H1 (cell line): ENCODE data around the gene SPTBN5. TPM values are rescaled to one million over a fixed set of nuclear protein-coding genes. Genes with fewer than 3 reads are reported as not detected.

Source experiments
- CTCF ChIA-PET: fragments of 300-600 bp; sonication (Branson Sonifier 250); formaldehyde crosslinking; loops from one replicate; lab custom pipeline; 2021; ENCODE audit not compliant: partially characterized antibody; lab: Charles Lee
- POLR2A ChIA-PET: fragments of 300-600 bp; sonication (Branson Sonifier 250); formaldehyde crosslinking; loops from one replicate; lab custom pipeline; 2021; ENCODE audit warnings: inconsistent platforms; ENCODE audit not compliant: partially characterized antibody; lab: Charles Lee
- DNase-seq, 2 experiments: peaks; one replicate each; pipeline versions ENCODE4 v3.0.0 to v3.0.0-alpha.2; 2010 to 2022; ENCODE audit warnings: low spot score in 2 of 2, low read depth in 1 of 2, mixed read lengths in 1 of 2
- FAIRE-seq: peaks from 2 replicates; lab custom pipeline; 2011; peaks lifted over from hg19 to GRCh38; lab: Jason Lieb, UNC
- H2AFZ ChIP-seq: 2 replicates; pipeline ENCODE4 v1.8.1; 2012; ENCODE audit warnings: low read length, inconsistent platforms
- H2AK5ac ChIP-seq: 2 replicates; pipeline ENCODE4 v1.6.1; 2013; ENCODE audit warnings: low read depth, low read length
- H2BK120ac ChIP-seq: replicated peaks from 2 replicates; pipeline ENCODE3; 2013; ENCODE audit warnings: low read depth, low read length, inconsistent platforms
- H2BK12ac ChIP-seq: 2 replicates; pipeline ENCODE4 v1.6.1; 2013; ENCODE audit warnings: low read depth, low read length
- H2BK15ac ChIP-seq: 2 replicates; pipeline ENCODE4 v1.6.1; 2013; ENCODE audit warnings: low read length
- H2BK20ac ChIP-seq: 2 replicates; pipeline ENCODE4 v1.6.1; 2013; ENCODE audit warnings: low read length
- H2BK5ac ChIP-seq: 2 replicates; pipeline ENCODE4 v1.6.1; 2013; ENCODE audit warnings: low read depth, low read length
- H3K14ac ChIP-seq: 2 replicates; pipeline ENCODE4 v1.6.1; 2013; ENCODE audit warnings: inconsistent platforms; ENCODE audit not compliant: insufficient read length
- H3K18ac ChIP-seq: 2 replicates; pipeline ENCODE4 v1.6.1; 2013; ENCODE audit warnings: low read length; ENCODE audit errors: extremely low read depth
- H3K23ac ChIP-seq: 2 replicates; pipeline ENCODE4 v1.6.1; 2013; ENCODE audit warnings: inconsistent platforms; ENCODE audit not compliant: insufficient read length
- H3K23me2 ChIP-seq: 2 replicates; pipeline ENCODE4 v1.6.1; 2013; ENCODE audit warnings: low read depth, low read length
- H3K27ac ChIP-seq: 2 replicates; pipeline ENCODE4 v1.6.1; 2011; ENCODE audit warnings: low read depth, low read length, inconsistent platforms
- H3K27me3 ChIP-seq, 4 experiments: replicated peaks in 1 of 4; 1 replicate in 1 of 4; 2 replicates in 3 of 4; pipeline versions ENCODE4 v1.6.1 to v1.8.1; 2011 to 2013; ENCODE audit warnings: low read length in 3 of 4, mild to moderate bottlenecking in 3 of 4, inconsistent platforms in 2 of 4, mixed read lengths in 2 of 4, moderate library complexity in 1 of 4; ENCODE audit not compliant: control insufficient read depth in 3 of 4, insufficient read depth in 3 of 4; ENCODE audit errors: extremely low read depth in 1 of 4
- H3K36me3 ChIP-seq, 4 experiments: 2 replicates each; pipeline versions ENCODE4 v1.6.1 to v1.8.1; 2011 to 2013; ENCODE audit warnings: mild to moderate bottlenecking in 4 of 4, low read length in 3 of 4, moderate library complexity in 2 of 4, control low read depth in 1 of 4, inconsistent platforms in 1 of 4; ENCODE audit not compliant: insufficient read depth in 4 of 4, control insufficient read depth in 2 of 4
- H3K4ac ChIP-seq: replicated peaks from 2 replicates; pipeline ENCODE3; 2013; ENCODE audit warnings: low read length, low read depth, mixed read lengths, inconsistent platforms; ENCODE audit not compliant: insufficient read length
- H3K4me1 ChIP-seq, 4 experiments: replicated peaks in 1 of 4; 1 replicate in 1 of 4; 2 replicates in 3 of 4; pipeline versions ENCODE4 v1.6.1 to v1.8.1; 2011 to 2013; ENCODE audit warnings: low read length in 3 of 4, inconsistent platforms in 2 of 4, mixed read lengths in 1 of 4; ENCODE audit not compliant: insufficient read depth in 4 of 4, control insufficient read depth in 3 of 4
- H3K4me2 ChIP-seq, 2 experiments: 2 replicates each; pipeline versions ENCODE4 v1.6.1 to v1.8.1; 2011 to 2013; ENCODE audit warnings: low read depth in 2 of 2, low read length in 2 of 2, control low read depth in 1 of 2, inconsistent platforms in 1 of 2, mild to moderate bottlenecking in 1 of 2; ENCODE audit not compliant: insufficient read depth in 1 of 2
- H3K4me3 ChIP-seq, 4 experiments: fragments of 200-600, 300-600 bp in 1 of 4; sonication (generic), shearing (Covaris generic), sonication (Bioruptor Twin) in 1 of 4; 2 replicates each; pipeline versions ENCODE4 v1.5.1 to v1.8.1; 2011 to 2016; ENCODE audit warnings: low read length in 4 of 4, low read depth in 3 of 4, control low read depth in 2 of 4, inconsistent platforms in 2 of 4, mild to moderate bottlenecking in 2 of 4, mixed read lengths in 1 of 4, moderate library complexity in 1 of 4; ENCODE audit not compliant: insufficient read depth in 2 of 4; ENCODE audit errors: extremely low read depth in 1 of 4
- H3K56ac ChIP-seq: replicated peaks from 2 replicates; pipeline ENCODE3; 2013; ENCODE audit warnings: low read depth, mild to moderate bottlenecking, mixed read lengths, low read length, inconsistent platforms; ENCODE audit not compliant: insufficient read length
- H3K79me1 ChIP-seq: 2 replicates; pipeline ENCODE4 v1.6.1; 2013; ENCODE audit warnings: low read depth, low read length, control low read depth
- H3K79me2 ChIP-seq, 2 experiments: 2 replicates each; pipeline versions ENCODE4 v1.6.1 to v1.8.1; 2012 to 2013; ENCODE audit warnings: low read length in 2 of 2, mild to moderate bottlenecking in 2 of 2, inconsistent platforms in 1 of 2; ENCODE audit not compliant: insufficient read depth in 2 of 2, control insufficient read depth in 1 of 2
- H3K9ac ChIP-seq, 4 experiments: replicated peaks in 1 of 4; 1 replicate in 1 of 4; 2 replicates in 3 of 4; pipeline versions ENCODE4 v1.6.1 to v1.8.1; 2011 to 2013; ENCODE audit warnings: low read depth in 3 of 4, low read length in 3 of 4, control low read depth in 2 of 4, mild to moderate bottlenecking in 2 of 4, moderate library complexity in 2 of 4, inconsistent platforms in 1 of 4; ENCODE audit errors: extremely low read depth in 1 of 4
- H3K9me3 ChIP-seq, 2 experiments: 2 replicates each; pipeline versions ENCODE4 v1.6.1 to v1.8.1; 2012 to 2013; ENCODE audit warnings: mild to moderate bottlenecking in 2 of 2, moderate library complexity in 2 of 2, control low read depth in 1 of 2, inconsistent platforms in 1 of 2, low read depth in 1 of 2, low read length in 1 of 2, mixed read lengths in 1 of 2; ENCODE audit not compliant: insufficient read depth in 2 of 2
- H4K20me1 ChIP-seq, 2 experiments: replicated peaks in 1 of 2; 2 replicates each; pipeline versions ENCODE3 to v1.8.1; 2011 to 2013; ENCODE audit warnings: inconsistent platforms in 2 of 2, low read length in 2 of 2, mild to moderate bottlenecking in 1 of 2; ENCODE audit not compliant: insufficient read depth in 2 of 2, control insufficient read depth in 1 of 2
- H4K5ac ChIP-seq: 2 replicates; pipeline ENCODE4 v1.6.1; 2013; ENCODE audit warnings: low read length, low read depth, mixed read lengths, inconsistent platforms; ENCODE audit not compliant: insufficient read length
- H4K8ac ChIP-seq: 2 replicates; pipeline ENCODE4 v1.8.0; 2013; ENCODE audit warnings: mild to moderate bottlenecking, moderate library complexity, low read length, inconsistent platforms; ENCODE audit not compliant: insufficient read depth; ENCODE audit errors: extremely low read depth
- H4K91ac ChIP-seq: replicated peaks from 2 replicates; pipeline ENCODE3; 2013; ENCODE audit warnings: low read length, mixed read lengths, inconsistent platforms; ENCODE audit not compliant: insufficient read length
- CBX8 ChIP-seq: fragments of 300-800, 300-1000 bp; sonication (generic); IDR thresholded peaks from 2 replicates; pipeline ENCODE4 v1.7.1; 2016; ENCODE audit warnings: low read depth, low read length, borderline replicate concordance
- CHD2 ChIP-seq: IDR thresholded peaks from 2 replicates; pipeline ENCODE4 v1.6.1; 2012; ENCODE audit warnings: low read length, improper control_type of control experiment
- HDAC6 ChIP-seq: IDR thresholded peaks from one replicate; pipeline ENCODE4 v1.7.1; 2012; ENCODE audit warnings: low read depth, mild to moderate bottlenecking, inconsistent platforms, low read length, moderate library complexity
- RAD21 ChIP-seq, 2 experiments: IDR thresholded peaks in 1 of 2; conservative IDR thresholded peaks in 1 of 2; 2 replicates each; pipeline ENCODE4 v1.6.1; 2011; ENCODE audit warnings: low read depth in 2 of 2, low read length in 2 of 2, improper control_type of control experiment in 1 of 2, inconsistent platforms in 1 of 2, mild to moderate bottlenecking in 1 of 2, moderate library complexity in 1 of 2
- SIN3A ChIP-seq, 2 experiments: IDR thresholded peaks in 1 of 2; conservative IDR thresholded peaks in 1 of 2; 2 replicates each; pipeline ENCODE4 v1.6.1; 2011 to 2012; ENCODE audit warnings: low read length in 2 of 2, improper control_type of control experiment in 1 of 2, low read depth in 1 of 2, mild to moderate bottlenecking in 1 of 2
- TEAD4 ChIP-seq: IDR thresholded peaks from 2 replicates; pipeline ENCODE4 v1.6.1; 2012; ENCODE audit warnings: low read depth, low read length, inconsistent platforms, mixed read lengths
- YY1 ChIP-seq: IDR thresholded peaks from 2 replicates; pipeline ENCODE4 v1.6.1; 2011; ENCODE audit warnings: low read depth, mild to moderate bottlenecking, low read length
- WGBS, 2 experiments: shearing (Covaris generic) in 1 of 2; methylation state at CpG; one replicate each; pipeline versions ENCODE4 v1.1.6 to v1.1.7; 2013 to 2015; ENCODE audit warnings: low lambda C conversion rate in 2 of 2, mixed read lengths in 2 of 2, inconsistent platforms in 1 of 2, low coverage in 1 of 2, missing lambda C conversion rate in 1 of 2; ENCODE audit not compliant: insufficient replicate concordance in 2 of 2, insufficient coverage in 1 of 2, insufficient read length in 1 of 2; ENCODE audit errors: extremely low coverage in 1 of 2, missing lambda C conversion rate in 1 of 2; 5-methylcytosine and 5-hydroxymethylcytosine counted together
- polyA plus RNA-seq, 7 experiments: library from polyadenylated mRNA; depleted of rRNA in 3 of 7; stranded (reverse) in 5 of 7; unstranded in 2 of 7; fragments of >200 nt in 5 of 7; fragments of 200-250 nt in 2 of 7; gene quantifications; 1 replicate in 5 of 7; 2 replicates in 1 of 7; 4 replicates in 1 of 7; pipeline versions ENCODE4 v1.2.1 to v1.2.3, GENCODE V29; 2011 to 2013; ENCODE audit warnings: missing spikeins in 2 of 7, mixed read lengths in 2 of 7
- total RNA-seq: library from RNA; stranded (reverse); fragmentation: NEBNext Ultra II Directional; extraction: Animal tissue kit (Norgen Biotek cat#: 25700); gene quantifications from 2 replicates; pipeline ENCODE4 v1.2.1, GENCODE V29; 2021

SPTBN5 gene
- total and polyA plus RNA-seq, 2 of the 8 experiments (the other 6 are each of a cell fraction or from before 2014, with no cell fraction given): 0.32 to 0.84 TPM

GRCh38 chr15:41922353-41922752 lies 28.5 kb upstream of the SPTBN5 start:
- H2BK20ac ChIP-seq: no peak overlapping the region
- H3K14ac ChIP-seq: no peak overlapping the region
- no peak overlapping the region for H2BK12ac ChIP-seq
- no peak overlapping the region for H2BK5ac ChIP-seq
- H3K79me2 ChIP-seq: no peaks in the 10 kb centered on the region
- H3K4me3 ChIP-seq: no peak overlapping the region
- H2BK120ac ChIP-seq: no peak overlapping the region
- H3K4ac ChIP-seq: no peak overlapping the region
- peaks cover 0 to 4% (median 0%) of the 10 kb centered on the region in 4 experiments; a peak in 1 of 7 replicates for H3K4me1 ChIP-seq
- H3K36me3 ChIP-seq: peaks cover 6 to 17% (median 10%) of the 10 kb centered on the region in 4 experiments; a peak in 7 of 8 replicates
- no peak for DNase-seq
- H3K56ac ChIP-seq: no peak overlapping the region
- H3K9ac ChIP-seq: no peak overlapping the region
- H2AFZ ChIP-seq: no peak overlapping the region
- H4K20me1 ChIP-seq: peaks cover 3 to 10% of the 10 kb centered on the region in 2 experiments
- no peak overlapping the region for H3K18ac ChIP-seq
- no peak overlapping the region for H3K4me2 ChIP-seq
- no peak overlapping the region for H4K8ac ChIP-seq
- H3K23me2 ChIP-seq: no peaks in the 10 kb centered on the region
- WGBS, 2 experiments: 86 to 100% methylated on average over 1 to 9 of the region's 9 CpGs
- no peak overlapping the region for H2BK15ac ChIP-seq
- CTCF ChIA-PET: interaction anchor here (1.0 to 1.1 kb wide), 2 partner anchors 11 to 17 kb away, joined by 5 to 6 read pairs; no protein-coding TSS in a partner anchor
- no peaks in the 10 kb centered on the region for H3K27me3 ChIP-seq
- no peak overlapping the region for H4K91ac ChIP-seq
- peaks cover 10% of the 10 kb centered on the region; the same call in 1 of the 2 replicates for H3K79me1 ChIP-seq
- no peak for FAIRE-seq
- H4K5ac ChIP-seq: no peak overlapping the region
- no peaks in the 10 kb centered on the region for H3K9me3 ChIP-seq
- H3K23ac ChIP-seq: no peak overlapping the region
- H3K27ac ChIP-seq: no peak overlapping the region
- POLR2A ChIA-PET: interaction anchor here (1.6 kb wide), 1 partner anchor 13 kb away, joined by 3 read pairs; no protein-coding TSS in a partner anchor
- H2AK5ac ChIP-seq: no peak overlapping the region
- TF ChIP-seq CHD2 (no peak), RAD21 (IDR thresholded peaks at IDR 0.05 in 1 of 2, conservative IDR thresholded peaks at IDR 0.05 in 1 of 2; ENCODE audit: low read depth in 2 of 2, low read length in 2 of 2) (no peak), SIN3A (conservative IDR thresholded peaks at IDR 0.05 in 1 of 2, IDR thresholded peaks at IDR 0.05 in 1 of 2; ENCODE audit: low read depth in 1 of 2, low read length in 2 of 2) (no peak), YY1 (no peak), CBX8 (no peak), HDAC6 (no peak), TEAD4 (no peak)
